Measurements from ENCODE around the gene ATP6AP2.
"Not testable (repeated sequence)": the region's sequence is repeated elsewhere in the genome, so short reads cannot be mapped to it uniquely, and the experiment has no call there.

Gene ATP6AP2

GRCh38 chrX:40575411-40575810 lies 5.4 kb upstream of the ATP6AP2 start:
- DNase-seq (ENCODE audit: low read depth in 2 of 2): not testable (repeated sequence)

GRCh38 chrX:40576291-40576690 lies 4.5 kb upstream of the ATP6AP2 start:
- DNase-seq (ENCODE audit: low read depth in 2 of 2): no peak

- DNase-seq (ENCODE audit: low read depth in 2 of 2): no peak
These were observed 2.6 kb upstream of the ATP6AP2 start for GRCh38 chrX:40578039-40578695.

GRCh38 chrX:40579141-40579540 lies 1.6 kb upstream of the ATP6AP2 start:
- DNase-seq (ENCODE audit: low read depth in 2 of 2): no peak

- DNase-seq (ENCODE audit: low read depth in 2 of 2): no peak
These were observed 752 bp upstream of the ATP6AP2 start for GRCh38 chrX:40579900-40580536.

- DNase-seq (ENCODE audit: low read depth in 2 of 2): no peak
These were observed 658 bp downstream of the ATP6AP2 start for GRCh38 chrX:40581336-40581920.

- DNase-seq (ENCODE audit: low read depth in 2 of 2): not testable (repeated sequence)
These were observed 1.4 kb downstream of the ATP6AP2 start for GRCh38 chrX:40582178-40582577.

GRCh38 chrX:40582811-40583210 lies 2.0 kb downstream of the ATP6AP2 start:
- no peak for DNase-seq (ENCODE audit: low read depth in 2 of 2)

- DNase-seq (ENCODE audit: low read depth in 2 of 2): not testable (repeated sequence)
These were observed 6.9 kb downstream of the ATP6AP2 start for GRCh38 chrX:40587623-40588022.

GRCh38 chrX:40589616-40590321 lies 9.0 kb downstream of the ATP6AP2 start:
- not testable (repeated sequence) for DNase-seq (ENCODE audit: low read depth in 2 of 2)

- DNase-seq (ENCODE audit: low read depth in 2 of 2): no peak
These were observed 22.7 kb downstream of the ATP6AP2 start for GRCh38 chrX:40603446-40603845.

GRCh38 chrX:40607381-40607780 lies 26.6 kb downstream of the ATP6AP2 start:
- no peak for DNase-seq (ENCODE audit: low read depth in 2 of 2)

- no peak for DNase-seq (ENCODE audit: low read depth in 2 of 2)
These were observed 31.7 kb downstream of the ATP6AP2 start for GRCh38 chrX:40612511-40612910.

GRCh38 chrX:40615976-40616375 lies 35.2 kb downstream of the ATP6AP2 start:
- no peak for DNase-seq (ENCODE audit: low read depth in 2 of 2)

- no peak for DNase-seq (ENCODE audit: low read depth in 2 of 2)
These were observed 36.8 kb downstream of the ATP6AP2 start for GRCh38 chrX:40617566-40617965.

- DNase-seq (ENCODE audit: low read depth in 2 of 2): no peak
These were observed 41.8 kb downstream of the ATP6AP2 start for GRCh38 chrX:40622479-40623138.

GRCh38 chrX:40623139-40623536 lies 42.4 kb downstream of the ATP6AP2 start, which contains the start of gene MPC1L:
Gene MPC1L, plus strand, starts transcription at chrX:40623428. Its CDS starts 138 bp downstream, at chrX:40623566.
- DNase-seq (ENCODE audit: low read depth in 2 of 2): no peak

- DNase-seq (ENCODE audit: low read depth in 2 of 2): no peak
These were observed 42.9 kb downstream of the ATP6AP2 start for GRCh38 chrX:40623665-40624064.

- no peak for DNase-seq (ENCODE audit: low read depth in 2 of 2)
These were observed 44.5 kb downstream of the ATP6AP2 start for GRCh38 chrX:40625294-40625693.

GRCh38 chrX:40628506-40628905 lies 47.7 kb downstream of the ATP6AP2 start:
- no peak for DNase-seq (ENCODE audit: low read depth in 2 of 2)

- no peak for DNase-seq (ENCODE audit: low read depth in 2 of 2)
These were observed 51.4 kb downstream of the ATP6AP2 start for GRCh38 chrX:40632199-40632598.

- DNase-seq (ENCODE audit: low read depth in 2 of 2): no peak
These were observed 56.9 kb downstream of the ATP6AP2 start for GRCh38 chrX:40637687-40638086.

Data from stimulated activated CD4-positive, alpha-beta T cell treated with anti-CD3 and anti-CD28 coated beads, Interleukin-15, amount 100 ng/mL, for 48 hours (primary cell).